ENCODE measurements around the gene STAC2.

STAC2 gene

GRCh38 chr17:39209317-39210092 is 16.2 kb downstream of the STAC2 start:
- DNase-seq: peak; percentile 59

- DNase-seq: no peak
Observed at GRCh38 chr17:39208893-39209292, 16.9 kb downstream of the STAC2 start.

DNA sequence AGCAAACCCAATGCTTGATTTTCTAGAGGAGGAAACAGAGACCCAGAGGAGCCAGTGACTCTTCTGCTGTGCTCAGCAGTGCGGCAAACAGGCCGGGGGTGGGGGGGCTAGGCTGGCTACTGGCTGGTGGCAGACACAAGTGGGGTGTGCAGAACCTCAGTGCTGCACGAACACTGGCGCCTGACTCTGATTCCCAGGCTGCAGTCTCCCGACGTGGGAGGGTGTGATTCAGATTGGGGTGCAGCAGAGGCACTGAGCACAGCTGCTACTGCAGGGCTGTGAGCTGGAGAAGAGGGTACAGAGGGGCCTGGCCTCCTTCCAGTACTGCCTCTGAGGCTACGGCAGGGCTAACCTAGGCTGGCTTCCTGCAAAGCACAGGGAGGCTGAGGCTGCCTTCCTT is 17.6 kb downstream of the STAC2 start:
- no peak for DNase-seq

DNA sequence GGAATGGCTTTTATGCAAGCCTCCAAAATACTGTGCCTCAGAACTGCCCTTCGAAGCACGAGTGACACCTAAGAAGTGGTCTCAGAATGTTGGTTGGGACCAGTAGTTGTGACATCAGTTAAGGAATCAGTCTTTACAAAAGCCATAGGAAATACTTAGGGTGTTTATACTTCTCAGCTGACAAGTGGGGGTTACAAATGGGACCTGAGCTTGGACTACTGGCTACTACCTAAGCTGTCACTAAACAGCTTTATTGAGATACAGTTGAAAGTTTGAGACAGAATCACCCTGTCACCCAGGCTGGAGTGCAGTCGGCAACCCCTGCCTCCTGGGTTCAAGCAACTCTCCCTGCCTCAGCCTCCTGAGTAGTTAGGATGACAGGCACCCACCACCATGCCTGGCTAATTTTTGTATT is 20.6 kb downstream of the STAC2 start:
- no peak for DNase-seq

GRCh38 chr17:39204245-39204644 is 21.5 kb downstream of the STAC2 start:
- DNase-seq: no peak

DNA sequence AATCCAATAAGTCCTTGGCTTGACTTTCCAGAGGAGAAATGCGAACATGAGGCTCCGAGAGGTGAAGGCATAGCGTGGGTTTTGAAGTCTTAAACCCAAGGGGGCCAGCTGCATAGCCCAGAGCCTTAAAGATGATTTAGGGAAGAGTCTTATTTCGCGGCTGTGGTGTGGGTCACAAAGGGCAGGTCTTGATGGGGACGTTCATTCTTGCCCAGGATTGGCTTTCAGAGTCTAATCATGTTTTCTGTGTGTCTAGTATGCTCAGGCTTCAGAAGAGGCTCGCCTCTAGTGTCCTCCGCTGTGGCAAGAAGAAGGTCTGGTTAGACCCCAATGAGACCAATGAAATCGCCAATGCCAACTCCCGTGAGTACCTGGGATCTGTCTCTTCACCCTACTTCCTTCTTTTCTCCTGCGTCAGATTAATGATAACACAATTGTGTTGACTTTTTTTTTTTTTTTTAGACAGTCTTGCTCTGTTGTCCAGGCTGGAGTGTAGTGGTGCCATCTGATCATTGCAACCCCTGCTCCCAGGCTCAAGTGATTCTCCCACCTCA is 24.7 kb downstream of the STAC2 start:
- DNase-seq: no peak

GRCh38 chr17:39200070-39200879 is 25.5 kb downstream of the STAC2 start, which contains the start of gene RPL19:
RPL19 (plus strand) TSS chr17:39200283; CDS start chr17:39200345, 62 bp downstream.
- DNase-seq: peak; percentile 70

GRCh38 chr17:39199820-39200069 is 26.0 kb downstream of the STAC2 start:
- DNase-seq: peak; percentile 78

- no peak for DNase-seq
Observed at GRCh38 chr17:39198186-39198566, 27.6 kb downstream of the STAC2 start.

DNA sequence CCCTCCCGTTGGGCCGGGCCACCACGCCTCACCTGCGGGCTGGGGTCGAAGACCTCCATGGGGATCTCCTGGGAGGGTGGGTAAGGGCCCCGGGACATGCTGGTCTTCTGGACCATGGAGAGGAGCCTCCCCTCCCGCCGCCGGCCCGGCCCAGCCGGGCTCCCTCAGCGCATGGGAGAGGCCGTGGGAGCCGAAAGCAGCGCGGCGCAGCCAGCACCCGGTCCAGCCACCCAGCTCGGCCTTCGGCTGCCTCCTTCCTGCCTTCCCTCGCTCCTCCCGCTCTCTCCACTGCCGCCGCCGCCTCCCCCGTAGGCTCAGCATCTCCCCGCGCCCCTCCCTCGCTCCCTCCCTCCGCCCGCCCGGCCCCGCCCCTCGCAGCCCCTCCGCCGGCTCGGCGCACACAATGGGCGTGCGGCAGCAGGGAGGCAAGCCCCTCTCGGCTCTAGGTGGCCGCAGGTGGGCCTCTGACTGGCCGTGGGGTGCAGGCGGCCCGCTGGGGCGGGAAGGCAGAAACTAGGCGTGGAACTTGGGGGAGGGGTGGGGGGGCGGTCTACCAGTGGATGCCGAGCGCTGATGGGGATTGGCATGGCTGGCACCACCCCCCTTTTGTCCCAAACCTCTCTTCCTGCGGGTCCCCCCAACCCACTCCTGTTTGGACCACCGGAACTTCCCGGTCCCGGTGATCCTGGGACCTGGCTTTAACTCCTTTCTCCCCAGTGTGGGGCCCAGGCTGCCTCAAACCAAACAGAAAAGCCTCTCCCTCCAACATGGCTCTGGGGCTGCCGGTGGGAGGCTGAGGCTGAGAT is 28.2 kb downstream of the STAC2 start, which contains the start of gene CACNB1:
Gene CACNB1, minus strand, starts transcription at position 290 of the 806 bp plus-strand sequence. Its CDS starts 174 bp downstream, at position 116.
- DNase-seq: peak; percentile 45

GRCh38 chr17:39196808-39197291 is 28.9 kb downstream of the STAC2 start:
- DNase-seq: no peak

GRCh38 chr17:39196241-39196807 is 29.4 kb downstream of the STAC2 start:
- no peak for DNase-seq

GRCh38 chr17:39195568-39196160 is 30.1 kb downstream of the STAC2 start:
- DNase-seq: no peak

DNA sequence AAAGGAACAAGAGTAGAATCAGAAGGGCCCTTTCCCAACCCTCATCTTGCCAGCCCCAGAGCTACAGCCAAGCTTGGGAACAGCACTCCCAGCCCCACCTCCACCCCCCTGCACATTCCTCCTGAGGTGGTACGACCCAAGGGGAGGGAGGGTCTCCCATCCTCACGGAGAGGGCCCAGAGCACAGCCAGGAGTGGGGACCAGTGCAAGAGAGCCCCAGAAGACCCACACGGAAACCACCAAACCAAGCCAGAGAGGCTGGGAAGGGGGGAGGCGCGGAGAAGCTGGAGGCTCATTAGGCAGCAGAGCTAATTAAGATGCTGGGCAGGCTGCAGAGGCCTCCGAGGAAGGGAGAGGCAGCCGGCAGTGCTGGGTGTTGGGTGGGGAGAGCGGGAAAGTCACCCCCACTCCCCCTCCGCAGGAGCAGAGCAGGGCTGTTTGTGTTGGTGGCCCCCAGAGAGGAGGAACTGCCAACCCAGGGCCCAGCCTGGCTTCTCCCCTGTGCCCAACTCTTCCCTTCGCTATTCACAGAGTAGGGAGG is 30.7 kb downstream of the STAC2 start:
- no peak for DNase-seq

- no peak for DNase-seq
Observed at GRCh38 chr17:39194089-39194984, 31.4 kb downstream of the STAC2 start.

GRCh38 chr17:39193346-39193745 is 32.4 kb downstream of the STAC2 start:
- no peak for DNase-seq

DNA sequence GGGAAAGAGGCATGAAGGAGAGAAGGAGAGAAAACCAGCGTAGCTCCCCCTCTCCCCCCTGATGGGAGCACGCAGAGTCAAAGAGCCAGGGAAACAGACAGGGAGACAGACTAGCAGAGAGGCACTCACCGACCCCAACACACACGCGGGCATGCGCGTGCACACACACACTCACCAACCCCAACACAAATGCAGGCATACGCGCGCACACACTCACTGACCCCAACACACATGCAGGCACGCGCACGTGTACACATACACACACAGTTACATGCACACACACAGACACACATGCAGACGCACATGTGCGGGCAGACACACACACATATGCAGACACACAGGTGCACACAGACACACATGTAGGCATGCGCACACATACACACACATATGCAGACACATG is 32.8 kb downstream of the STAC2 start:
- DNase-seq: no peak

DNA sequence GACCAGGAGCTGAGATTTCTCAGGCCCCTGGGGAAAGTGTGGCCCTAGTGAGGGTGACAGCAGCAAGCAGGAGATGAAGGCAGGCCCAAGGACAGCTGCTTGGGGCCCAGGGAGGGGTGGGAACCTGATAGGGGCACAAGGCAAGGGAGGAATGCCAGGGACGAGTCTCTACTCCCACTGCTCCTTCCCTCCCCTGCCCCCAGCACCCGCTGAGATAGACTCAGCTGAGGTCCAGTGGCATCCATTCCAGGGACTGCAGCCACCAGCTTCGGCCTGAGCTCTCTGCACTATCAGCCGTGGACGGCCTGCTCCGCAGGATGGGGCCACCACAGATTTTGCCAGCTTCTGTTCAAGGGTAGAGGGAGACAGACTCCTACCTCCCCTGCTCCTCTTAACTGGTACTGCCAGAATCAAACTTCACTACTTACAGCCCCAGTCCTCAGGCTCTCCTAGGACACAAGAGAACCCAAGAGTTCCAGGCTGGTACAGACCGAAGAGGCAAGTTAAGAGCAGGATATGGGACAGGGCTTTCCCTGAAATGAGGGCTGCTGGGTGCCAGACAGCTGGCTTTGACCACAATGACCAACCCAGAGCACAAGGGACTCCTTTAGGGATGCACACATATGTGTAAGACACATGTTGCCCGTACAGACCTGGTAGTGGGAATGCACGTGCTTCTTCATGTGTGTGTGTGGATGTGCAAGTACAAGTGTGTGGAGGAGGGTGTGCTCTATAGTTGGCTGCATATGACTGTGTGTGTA is 33.8 kb downstream of the STAC2 start:
- no peak for DNase-seq

DNA sequence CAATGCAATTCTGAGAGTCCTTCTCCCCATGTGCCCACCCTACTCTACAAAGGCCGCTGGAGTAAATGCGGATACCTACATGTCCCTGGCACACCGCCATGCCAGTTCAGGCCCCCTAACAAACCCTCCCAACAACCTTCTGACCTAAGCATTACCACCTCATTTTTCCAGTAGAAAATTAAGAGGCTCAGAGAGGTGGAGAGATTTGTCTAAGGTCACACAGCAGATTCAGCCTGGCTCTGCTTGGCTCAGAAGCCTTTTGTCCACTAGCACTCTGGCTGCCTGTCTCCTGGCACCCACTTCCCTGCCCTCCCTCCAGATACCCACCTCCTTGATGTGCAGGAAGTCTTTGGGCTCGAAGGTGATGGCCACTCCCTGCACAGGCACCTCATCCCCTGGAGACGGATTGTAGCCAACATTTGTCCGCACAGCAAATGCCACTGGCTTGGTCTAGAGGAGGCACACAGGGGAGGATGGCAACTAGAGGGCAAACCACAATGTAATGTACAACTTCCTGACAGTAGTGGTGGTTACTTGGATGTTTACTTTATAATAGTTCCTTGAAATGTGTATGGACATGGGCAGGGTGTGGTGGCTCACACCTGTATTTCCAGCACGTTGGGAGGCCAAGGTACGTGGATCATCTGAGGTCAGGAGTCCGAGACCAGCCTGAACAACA is 38.5 kb downstream of the STAC2 start:
- no peak for DNase-seq

Measured in activated CD4-positive, alpha-beta T cell treated with anti-CD3 and anti-CD28 coated beads for 1 hour (primary cell).